Measurements from ENCODE around the gene SHROOM1.
"Not testable (repeated sequence)": the region's sequence is repeated elsewhere in the genome, so short reads cannot be mapped to it uniquely, and the experiment has no call there.

Gene SHROOM1

DNA sequence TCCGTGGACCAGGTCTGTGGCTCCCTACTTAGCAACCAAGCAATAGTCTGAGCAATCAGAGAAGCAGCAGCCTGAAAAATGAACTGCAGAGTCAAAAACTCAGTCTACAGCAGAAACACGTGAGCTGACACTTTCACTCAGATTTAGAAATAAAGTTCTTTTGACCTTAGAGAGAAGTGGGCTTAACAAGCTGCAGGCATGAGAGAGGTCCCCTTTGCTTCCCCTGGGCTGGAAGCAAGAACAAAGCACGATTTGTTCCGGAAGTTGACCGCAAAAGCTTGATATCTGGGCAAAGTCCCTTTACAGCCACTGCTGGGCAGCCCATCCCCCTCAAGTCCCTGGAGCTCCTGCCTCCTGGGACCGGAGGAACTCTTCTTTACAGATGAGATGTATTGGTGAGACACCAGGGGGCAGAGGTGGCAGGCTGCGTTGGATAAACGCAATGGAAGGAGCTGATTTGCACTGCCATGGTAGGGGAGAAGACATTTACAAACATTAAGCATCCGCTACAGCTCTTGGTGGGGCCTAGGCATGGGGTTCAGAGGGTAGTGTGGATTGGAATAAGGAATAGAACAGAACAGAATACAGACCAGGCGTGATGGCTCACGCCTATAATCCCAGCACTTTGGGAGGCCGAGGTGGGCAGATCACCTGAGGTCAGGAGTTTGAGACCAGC is 23.1 kb downstream of the SHROOM1 start:
- no peak for DNase-seq

DNA sequence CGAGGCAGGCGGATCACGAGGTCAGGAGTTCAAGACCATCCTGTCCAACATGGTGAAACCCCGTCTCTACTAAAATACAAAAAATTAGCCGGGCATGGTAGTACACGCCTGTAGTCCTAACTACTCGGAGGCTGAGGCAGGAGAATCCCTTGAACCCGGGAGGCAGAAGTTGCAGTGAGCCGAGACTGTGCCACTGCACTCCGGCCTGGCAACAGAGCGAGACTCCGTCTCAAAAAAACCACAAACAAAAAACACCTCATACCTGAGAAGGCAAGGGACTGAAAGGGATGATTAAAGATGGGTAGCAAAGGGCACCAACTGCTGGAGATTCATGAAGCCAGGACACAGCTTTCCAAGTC is 23.7 kb downstream of the SHROOM1 start:
- DNase-seq: not testable (repeated sequence)

DNA sequence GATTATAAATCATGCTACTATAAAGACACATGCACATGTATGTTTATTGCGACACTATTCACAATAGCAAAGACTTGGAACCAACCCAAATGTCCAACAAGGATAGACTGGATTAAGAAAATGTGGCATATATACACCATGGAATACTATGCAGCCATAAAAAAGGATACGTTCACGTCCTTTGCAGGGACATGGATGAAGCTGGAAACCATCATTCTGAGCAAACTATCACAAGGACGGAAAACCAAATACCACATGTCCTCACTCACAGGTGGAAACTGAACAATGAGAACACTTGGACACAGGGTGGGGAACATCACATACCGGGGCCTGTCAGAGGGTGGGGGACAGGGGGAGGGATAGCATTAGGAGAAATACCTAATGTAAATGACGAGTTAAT is 24.6 kb downstream of the SHROOM1 start:
- DNase-seq: not testable (repeated sequence)

DNA sequence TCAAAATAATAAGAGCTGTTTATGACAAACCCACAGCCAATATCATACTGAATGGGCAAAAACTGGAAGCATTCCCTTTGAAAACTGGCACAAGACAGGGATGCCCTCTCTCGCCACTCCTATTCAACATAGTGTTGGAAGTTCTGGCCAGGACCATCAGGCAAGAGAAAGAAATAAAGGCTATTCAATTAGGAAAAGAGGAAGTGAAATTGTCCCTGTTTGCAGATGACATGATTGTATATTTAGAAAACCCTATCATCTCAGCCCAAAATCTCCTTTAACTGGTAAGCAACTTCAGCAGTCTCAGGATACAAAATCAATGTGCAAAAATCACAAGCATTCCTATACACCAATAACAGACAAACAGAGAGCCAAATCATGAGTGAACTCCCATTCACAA is 26.2 kb downstream of the SHROOM1 start:
- DNase-seq: not testable (repeated sequence)

DNA sequence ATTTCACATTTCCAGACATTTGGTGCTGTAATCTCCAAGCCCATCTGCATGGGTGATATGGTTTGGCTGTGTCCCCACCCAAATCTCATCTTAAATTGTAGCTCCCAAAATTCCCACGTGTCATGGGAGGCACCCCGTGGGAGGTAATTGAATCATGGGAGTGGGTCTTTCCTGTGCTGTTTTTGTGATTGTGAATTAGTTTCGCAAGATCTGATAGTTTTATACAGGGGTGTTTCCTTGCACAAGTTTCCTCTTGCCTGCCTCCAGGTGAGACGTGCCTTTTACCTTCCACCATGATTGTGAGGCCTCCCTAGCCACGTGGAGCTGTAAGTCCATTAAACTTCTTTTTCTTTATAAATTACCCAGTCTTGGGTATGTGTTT is 27.8 kb downstream of the SHROOM1 start:
- not testable (repeated sequence) for DNase-seq

DNA sequence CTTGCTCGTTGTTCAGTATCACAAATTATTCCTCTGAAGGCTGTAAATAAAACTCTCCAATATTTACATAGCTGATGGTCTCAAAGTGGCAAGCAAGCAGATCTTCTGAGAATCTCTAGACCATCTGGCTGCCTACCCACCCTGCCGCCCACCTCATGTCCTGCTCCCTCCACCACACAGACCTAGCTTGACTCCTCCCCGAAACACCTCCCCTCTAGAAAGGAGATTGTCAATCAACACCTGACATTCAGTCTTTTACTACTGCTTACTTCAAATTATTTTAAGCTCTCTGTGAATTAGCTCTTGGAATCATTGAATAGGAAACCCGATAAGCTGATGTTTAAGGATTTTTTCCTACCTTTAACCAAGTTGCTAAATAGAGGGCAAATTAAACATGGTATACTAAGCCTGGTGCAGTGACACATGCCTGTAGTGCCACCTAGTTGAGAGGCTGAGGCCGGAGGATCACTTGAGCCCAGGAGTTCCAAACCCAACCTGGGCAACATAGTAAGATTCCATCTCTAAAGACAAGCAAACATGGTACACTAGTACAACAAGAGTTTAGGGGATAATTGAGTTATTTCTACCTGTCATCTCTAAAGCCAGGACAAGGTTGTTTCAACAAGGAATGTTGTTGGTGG is 28.3 kb downstream of the SHROOM1 start:
- no peak for DNase-seq

DNA sequence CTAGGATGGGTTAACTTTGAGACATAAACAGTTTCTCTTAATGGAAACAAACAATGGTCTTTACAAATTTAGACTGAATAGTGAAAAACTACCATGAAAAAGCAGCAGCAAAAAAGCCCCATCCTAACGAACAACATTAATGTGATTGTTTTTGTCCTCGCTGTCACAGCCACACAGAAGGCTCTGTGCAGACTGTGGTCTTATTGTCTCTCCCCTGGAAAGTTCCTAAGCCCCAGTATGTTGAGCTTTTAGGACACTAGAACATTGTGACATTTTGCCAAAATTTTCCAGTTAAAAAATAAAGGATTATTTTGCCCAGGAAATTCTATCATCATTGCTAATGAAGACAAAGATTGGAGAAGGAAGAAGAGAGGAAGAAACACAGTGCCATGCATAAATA is 29.9 kb downstream of the SHROOM1 start:
- DNase-seq: no peak

DNA sequence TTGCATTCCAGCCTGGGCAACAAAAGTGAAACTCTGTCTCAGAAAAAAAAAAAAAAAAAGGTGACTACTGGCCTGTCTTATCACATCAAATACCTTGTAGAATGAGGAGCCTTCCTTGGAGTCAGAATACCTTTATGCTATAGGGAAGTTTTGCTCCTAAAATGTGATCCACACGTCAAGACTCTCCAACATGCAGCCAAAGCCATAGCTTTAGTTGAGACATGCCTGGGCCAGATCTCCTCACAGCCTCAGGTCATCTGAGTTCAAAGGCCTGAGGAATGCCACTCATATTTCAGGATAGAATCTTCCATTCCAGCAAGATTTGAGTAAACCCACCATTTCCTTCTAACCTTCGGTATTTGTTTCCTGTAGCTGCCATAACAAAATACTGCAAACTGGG is 31.1 kb downstream of the SHROOM1 start:
- no peak for DNase-seq

DNA sequence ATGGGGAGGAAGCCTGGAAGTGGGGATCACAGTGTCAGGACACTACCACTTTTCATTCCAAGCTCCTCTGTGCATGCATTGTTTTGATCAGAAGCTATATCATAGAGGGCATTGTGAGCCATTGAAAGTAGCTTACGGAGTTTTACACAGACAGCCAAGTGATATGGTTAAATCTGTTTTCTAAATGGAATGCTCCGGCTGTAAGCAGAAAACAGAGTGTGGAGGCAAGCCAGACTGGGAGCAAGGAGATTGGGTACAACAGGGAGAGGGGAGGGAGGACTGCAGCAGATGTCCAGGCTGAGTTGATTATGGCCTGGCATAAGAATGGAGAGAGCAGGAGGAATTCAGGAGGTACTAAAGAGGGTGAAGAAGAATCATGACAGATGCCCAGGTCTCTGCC is 32.8 kb downstream of the SHROOM1 start:
- DNase-seq: no peak

DNA sequence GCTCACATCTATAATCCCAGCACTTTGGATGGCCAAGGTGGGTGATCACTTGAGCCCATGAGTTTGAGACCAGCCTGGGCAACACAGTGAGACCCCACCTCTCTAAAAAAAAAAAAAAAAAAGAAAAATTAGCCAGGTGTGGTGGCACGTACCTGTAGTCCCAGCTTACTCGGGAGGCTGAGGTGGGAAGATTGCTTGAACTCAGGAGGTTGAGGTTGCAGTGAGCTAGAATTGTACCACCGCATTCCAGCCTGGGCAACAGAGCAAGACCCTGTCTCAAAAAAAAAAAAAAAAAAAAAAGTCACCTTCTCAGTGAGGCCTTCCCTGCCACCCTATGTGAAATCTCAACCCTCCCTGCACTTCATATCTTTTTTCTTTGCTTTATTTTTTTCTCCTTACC is 39.4 kb downstream of the SHROOM1 start:
- no peak for DNase-seq

DNA sequence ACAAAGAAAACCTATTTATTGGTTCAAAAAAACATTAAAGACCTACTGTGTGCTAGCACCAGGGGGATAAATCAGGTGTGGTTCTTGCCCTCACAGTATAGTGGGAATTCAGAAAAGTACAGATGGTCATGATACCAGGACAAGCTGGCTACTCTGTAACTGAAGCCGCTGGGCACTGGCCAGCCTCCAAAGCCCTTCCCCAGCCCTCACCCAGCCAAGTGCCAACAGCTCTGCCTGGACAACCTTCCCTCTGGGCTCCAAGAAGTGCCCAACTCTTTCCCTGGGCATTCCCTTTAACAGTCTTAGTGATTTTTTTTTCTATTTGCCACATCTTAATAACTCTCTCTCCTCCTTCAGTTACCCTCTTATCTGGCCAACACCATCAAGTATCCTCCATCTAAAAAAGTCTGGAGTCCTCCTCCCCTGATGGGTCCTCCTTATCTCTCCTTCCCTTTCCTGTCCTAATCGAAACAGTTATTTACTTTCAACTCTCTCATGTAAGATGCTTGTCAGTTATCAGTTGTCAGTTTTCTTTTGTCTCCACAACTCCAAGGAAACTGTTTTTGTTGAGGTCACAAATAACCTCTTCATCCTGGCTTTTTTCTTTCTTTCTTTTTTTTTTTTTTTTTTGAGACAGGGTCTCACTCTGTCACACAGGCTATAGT is 40.1 kb downstream of the SHROOM1 start:
- no peak for DNase-seq

DNA sequence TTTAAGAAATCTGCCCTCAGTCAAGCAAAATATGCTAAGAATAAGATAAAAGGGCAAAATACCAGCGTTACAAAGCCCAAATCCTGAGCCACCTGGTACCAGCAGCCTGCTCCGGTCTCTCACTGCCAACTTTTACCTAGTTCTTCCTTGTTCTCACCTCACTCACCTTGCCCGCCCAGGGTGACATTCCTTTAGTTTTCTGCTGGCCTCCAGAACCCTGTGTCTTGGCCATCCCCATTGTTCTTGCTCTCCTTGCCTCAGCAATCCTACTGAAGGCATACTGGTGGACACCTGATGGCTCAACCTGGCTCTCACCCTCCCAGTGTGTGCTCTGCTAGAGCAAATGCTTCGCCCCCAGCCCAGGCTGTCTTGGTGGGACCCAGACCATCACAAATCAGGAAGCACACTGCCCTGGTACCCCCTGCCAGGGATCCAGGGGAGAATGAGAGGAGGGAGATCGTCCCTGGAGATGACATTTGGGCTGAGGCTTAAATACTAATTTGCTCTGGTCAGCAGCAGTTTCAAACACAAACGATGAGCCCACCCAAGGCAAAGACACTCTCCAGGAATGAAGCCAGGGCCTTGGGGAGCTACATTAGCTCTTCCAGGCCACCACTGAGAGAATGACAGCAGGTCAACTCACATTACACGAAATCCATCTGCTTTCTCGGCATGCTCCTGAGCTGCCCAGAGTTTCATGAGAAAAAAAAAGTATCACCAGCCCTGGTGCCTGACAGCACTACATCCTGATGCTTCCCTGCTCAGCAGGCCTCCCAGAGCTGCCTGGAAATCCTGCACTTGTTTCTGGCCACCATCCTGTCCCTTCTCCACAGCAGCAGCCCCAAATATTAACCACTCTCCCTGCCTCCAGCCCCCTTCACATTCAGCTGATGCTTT is 41.2 kb downstream of the SHROOM1 start:
- DNase-seq: no peak

DNA sequence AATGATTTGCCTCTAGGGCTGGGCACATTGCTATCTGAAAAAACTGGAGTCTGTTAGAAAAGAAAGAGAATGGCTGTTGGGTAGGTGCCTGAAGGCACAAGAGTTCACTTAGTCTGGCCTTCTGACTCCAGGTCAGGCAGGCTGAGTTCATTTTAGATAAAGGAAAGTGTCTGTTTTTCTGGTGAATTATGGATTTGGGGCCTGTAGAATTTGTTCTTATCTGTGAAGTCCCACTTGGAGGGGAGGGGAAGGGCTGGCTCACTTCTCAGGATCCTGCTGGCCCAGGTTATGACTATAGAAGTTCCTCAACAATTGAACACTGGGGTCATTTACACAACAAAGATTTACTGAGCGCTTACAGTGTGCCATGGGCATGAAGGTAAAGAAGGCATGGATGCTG is 41.9 kb downstream of the SHROOM1 start:
- DNase-seq: no peak

DNA sequence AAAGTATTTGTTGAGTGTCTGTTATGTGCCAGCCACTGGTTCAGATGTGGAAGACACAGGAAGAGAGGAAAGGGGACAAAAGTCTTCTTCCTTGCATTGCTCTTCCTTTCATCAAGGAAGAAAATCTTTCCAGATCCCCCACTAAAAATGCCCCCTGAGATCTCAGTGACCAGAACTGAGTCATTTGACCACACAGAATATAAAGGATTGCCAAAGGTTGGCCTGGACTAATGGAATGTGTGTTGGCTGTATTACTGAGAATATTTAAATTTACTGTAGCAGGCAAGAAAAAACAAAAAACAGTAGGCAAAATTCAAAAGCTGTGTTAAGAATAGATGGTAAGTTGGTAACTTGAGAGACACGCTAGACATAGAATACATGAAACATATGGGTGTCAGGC is 43.4 kb downstream of the SHROOM1 start:
- no peak for DNase-seq

DNA sequence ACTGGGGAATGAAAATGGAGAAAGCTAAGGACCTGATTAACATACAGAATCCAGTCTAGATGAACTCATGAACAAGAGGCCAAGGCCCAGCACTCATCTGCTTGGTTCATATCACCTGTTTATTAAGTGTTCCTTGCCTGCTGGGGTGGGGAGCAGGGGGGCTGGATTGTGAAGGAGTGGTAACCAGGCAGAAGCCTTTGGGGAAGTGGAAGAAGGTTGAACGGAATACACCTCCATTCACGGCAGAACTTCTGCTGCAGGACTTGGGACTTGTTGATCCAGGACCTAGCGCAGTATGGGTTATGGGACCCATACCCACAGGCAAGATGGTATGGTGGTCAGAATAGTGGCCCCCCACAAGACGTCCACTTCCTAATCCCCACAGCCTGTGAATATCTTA is 44.6 kb downstream of the SHROOM1 start:
- DNase-seq: no peak

DNA sequence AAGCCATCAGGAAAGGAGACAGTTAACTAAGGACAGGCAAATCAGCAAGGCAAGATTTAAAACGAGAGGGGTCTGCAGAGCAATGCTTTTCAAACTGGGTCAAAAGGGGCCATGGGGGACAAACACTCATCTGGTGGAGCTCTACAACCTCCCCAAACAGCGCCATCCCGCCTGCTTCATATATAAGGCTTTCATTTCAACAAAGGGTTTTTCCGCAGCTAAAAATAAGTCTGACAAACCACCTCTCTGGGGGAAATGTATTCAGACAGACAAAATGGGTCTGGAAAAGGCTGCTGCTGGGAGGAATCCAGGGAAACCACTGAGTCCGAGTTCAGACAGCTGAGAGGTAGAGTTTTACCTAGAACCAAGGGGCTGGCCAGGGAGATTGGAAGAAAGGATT is 45.1 kb downstream of the SHROOM1 start:
- DNase-seq: no peak

DNA sequence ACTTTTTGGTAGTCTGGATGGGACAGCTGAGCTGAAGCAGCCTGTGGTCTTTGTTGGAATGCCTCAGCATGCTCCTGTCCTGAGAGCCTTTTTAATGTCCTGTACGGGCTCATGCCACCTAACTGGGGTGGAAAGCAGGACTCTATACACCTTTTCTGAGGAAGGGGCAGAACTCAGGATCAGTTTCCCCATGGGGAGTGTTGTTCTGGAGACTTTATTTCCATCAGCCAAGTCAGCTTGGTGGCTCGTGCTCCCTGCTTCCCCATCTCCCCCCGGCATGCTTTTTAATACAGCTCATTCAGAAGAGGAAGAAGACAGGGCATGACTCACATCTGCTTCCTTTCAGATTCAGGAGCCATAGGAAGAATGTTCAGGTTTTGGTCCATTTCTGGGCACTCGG is 48.3 kb downstream of the SHROOM1 start:
- no peak for DNase-seq

DNA sequence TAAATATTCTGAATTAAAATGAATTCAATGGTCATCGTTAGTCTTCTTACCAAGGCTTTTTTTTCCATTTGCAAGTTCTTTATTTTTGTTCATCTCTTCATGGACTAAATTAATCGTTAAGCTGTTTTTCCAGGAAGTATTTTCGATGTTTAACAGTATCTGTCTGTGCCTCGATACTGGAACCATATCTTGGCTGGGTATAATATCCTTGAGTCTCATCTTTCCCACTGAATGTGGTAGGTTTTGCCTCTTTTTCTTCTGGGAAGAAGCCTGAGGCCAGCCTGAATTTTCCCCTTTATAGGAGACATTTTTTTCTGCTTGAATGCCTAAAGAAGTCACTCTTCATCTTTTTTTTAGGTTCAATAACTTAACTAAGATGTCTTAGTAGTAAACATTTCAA is 49.4 kb downstream of the SHROOM1 start:
- DNase-seq: no peak

DNA sequence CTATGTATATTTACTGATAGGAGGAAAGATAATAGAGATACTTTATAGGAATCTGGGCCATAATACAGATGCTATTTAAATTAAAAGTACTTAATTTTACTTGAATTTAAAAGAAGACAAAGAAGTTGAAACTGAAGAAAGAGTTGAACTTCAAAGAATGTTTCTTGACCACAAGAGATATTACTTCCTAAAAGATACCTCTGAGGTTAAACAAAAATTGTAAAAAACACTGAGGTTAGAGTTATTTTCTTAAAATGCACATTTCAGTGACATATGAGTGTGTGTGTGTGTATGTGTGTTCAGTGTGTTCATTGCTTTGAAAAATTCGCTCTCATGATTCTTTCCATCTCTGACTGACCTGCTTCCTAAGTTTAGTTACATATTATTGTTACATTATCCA is 49.9 kb downstream of the SHROOM1 start:
- DNase-seq: peak in 1 of 5 experiments; percentile 30

DNA sequence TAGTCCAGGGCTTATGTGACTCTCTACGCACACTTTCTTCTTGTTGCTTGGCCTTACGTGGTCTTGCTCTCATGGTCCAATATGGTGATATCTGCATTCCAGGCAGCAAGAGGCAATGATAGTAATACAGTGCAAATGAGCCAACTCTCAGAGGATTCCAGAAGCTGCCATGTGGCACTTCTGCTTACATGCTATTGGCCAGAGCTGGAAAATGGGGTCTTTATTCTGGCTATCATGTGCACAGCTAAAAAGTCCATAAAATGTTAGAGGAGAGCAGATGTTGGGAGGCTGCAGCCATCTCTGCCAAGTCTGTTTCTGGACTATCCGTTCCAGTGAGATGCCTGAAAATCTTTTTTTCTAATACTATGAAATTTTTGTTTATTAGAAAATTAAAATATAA is 50.5 kb downstream of the SHROOM1 start:
- no peak for DNase-seq

DNA sequence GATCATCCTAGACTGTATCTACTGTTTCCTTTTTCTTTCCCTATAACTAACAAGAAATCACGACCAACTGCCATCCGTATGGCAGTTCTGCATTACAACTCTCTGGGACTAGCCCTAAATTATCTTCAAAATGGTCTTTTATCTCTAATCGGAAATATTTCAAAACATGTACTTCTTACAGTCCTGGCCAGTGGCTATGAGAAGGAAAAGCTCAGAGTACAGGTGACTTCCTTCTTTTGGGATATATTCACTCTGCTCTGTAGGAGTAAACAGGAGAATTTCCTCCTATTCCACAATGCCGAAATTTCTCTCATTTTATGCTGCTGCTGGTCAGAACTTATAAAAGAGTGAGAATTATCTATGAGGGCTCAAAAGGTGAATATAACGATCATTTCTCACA is 51.6 kb downstream of the SHROOM1 start:
- no peak for DNase-seq

DNA sequence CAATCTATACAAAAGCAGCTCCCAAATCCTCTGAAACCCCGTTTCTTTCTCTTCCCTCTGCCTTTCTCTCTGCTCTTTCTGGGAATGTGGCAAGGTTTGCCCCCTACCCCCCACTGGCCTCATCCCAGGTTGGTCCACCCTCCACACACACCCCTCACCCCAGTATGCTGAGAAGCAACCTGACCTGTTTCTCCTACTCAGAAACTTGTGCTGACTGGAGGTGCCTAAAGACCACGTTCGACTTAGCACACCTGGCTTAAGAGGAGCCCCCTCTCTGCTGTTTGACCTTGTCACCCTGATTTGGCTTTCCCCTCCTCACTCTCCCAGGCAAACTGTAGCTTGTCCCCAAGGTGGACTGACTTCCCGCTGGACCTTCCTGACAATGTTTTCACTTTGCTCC is 52.3 kb downstream of the SHROOM1 start:
- no peak for DNase-seq
